ENCODE results near the gene SLC44A5.

The SLC44A5 gene

GRCh38 chr1:75587692-75588091, 23.2 kb downstream of the SLC44A5 start:
- no peak for DNase-seq

- no peak for DNase-seq
Observed at GRCh38 chr1:75583282-75583681, 27.6 kb downstream of the SLC44A5 start.

- no peak for DNase-seq
Observed at GRCh38 chr1:75582725-75583261, 28.1 kb downstream of the SLC44A5 start.

GRCh38 chr1:75579046-75579445, 31.9 kb downstream of the SLC44A5 start:
- no peak for DNase-seq

- DNase-seq = no peak
Observed at GRCh38 chr1:75575837-75576236, 35.1 kb downstream of the SLC44A5 start.

- no peak for DNase-seq
Observed at GRCh38 chr1:75567191-75567590, 43.7 kb downstream of the SLC44A5 start.

- no peak for DNase-seq
Observed at GRCh38 chr1:75559800-75560199, 51.1 kb downstream of the SLC44A5 start.

GRCh38 chr1:75559136-75559535, 51.8 kb downstream of the SLC44A5 start:
- no peak for DNase-seq

GRCh38 chr1:75554870-75555269, 56.0 kb downstream of the SLC44A5 start:
- DNase-seq = no peak

GRCh38 chr1:75554181-75554580, 56.7 kb downstream of the SLC44A5 start:
- no peak for DNase-seq

- DNase-seq = no peak
Observed at GRCh38 chr1:75550559-75550958, 60.4 kb downstream of the SLC44A5 start.

- DNase-seq = no peak
Observed at GRCh38 chr1:75548721-75549480, 62.0 kb downstream of the SLC44A5 start.

- no peak for DNase-seq
Observed at GRCh38 chr1:75543705-75544104, 67.2 kb downstream of the SLC44A5 start.

- no peak for DNase-seq
Observed at GRCh38 chr1:75542818-75543570, 67.9 kb downstream of the SLC44A5 start.

GRCh38 chr1:75539230-75540116, 71.4 kb downstream of the SLC44A5 start:
- no peak for DNase-seq

GRCh38 chr1:75533085-75533484, 77.8 kb downstream of the SLC44A5 start:
- DNase-seq = no peak

- DNase-seq = no peak
Observed at GRCh38 chr1:75531570-75531969, 79.3 kb downstream of the SLC44A5 start.

GRCh38 chr1:75529488-75529887, 81.4 kb downstream of the SLC44A5 start:
- DNase-seq = no peak

GRCh38 chr1:75528001-75528400, 82.9 kb downstream of the SLC44A5 start:
- DNase-seq = no peak

- no peak for DNase-seq
Observed at GRCh38 chr1:75522389-75522788, 88.5 kb downstream of the SLC44A5 start.

- no peak for DNase-seq
Observed at GRCh38 chr1:75521658-75522057, 89.3 kb downstream of the SLC44A5 start.

- no peak for DNase-seq
Observed at GRCh38 chr1:75520862-75521475, 89.9 kb downstream of the SLC44A5 start.

Data from NCI-H1417 treated with DMSO at 0.1 percent for 48 hours (cell line).